K562 (cell line): ENCODE results near the gene PHF10. TPM values are rescaled to one million over a fixed set of nuclear protein-coding genes. Genes with fewer than 3 reads are reported as not detected.

Experiments used
- ARID2 ChIP-seq: fragments of 450-650 bp; IDR thresholded peaks from 2 replicates; pipeline ENCODE4 v1.6.1; 2017; ENCODE audit warnings: antibody characterized with exemption, mild to moderate bottlenecking
- CHD7 ChIP-seq: fragments of 200-600 bp; sonication (generic); IDR thresholded peaks from one replicate; pipeline ENCODE4 v1.6.1; 2012; ENCODE audit warnings: mild to moderate bottlenecking, low read depth, low read length, inconsistent platforms
- GATAD2B ChIP-seq: fragments of 450-650 bp; IDR thresholded peaks from 2 replicates; pipeline ENCODE4 v1.6.1; 2017; ENCODE audit warnings: mild to moderate bottlenecking, borderline replicate concordance
- KAT7 ChIP-seq: sonication (generic); formaldehyde crosslinking; IDR thresholded peaks from 2 replicates; pipeline ENCODE4 v1.8.0; 2022; ENCODE audit warnings: missing genetic modification reagents, mild to moderate bottlenecking, borderline replicate concordance
- LCOR ChIP-seq: sonication (generic); formaldehyde crosslinking; IDR thresholded peaks from 2 replicates; pipeline ENCODE4 v1.8.0; 2022; ENCODE audit warnings: mild to moderate bottlenecking, missing genetic modification reagents
- RB1 ChIP-seq: fragments of 450-650 bp; IDR thresholded peaks from 2 replicates; pipeline ENCODE4 v1.6.1; 2017; ENCODE audit warnings: low read depth, mild to moderate bottlenecking
- SIN3A ChIP-seq, 2 experiments: fragments of 150-350 bp in 1 of 2; IDR thresholded peaks; 2 replicates each; pipeline ENCODE4 v1.6.1; 2011 to 2016; ENCODE audit warnings: borderline replicate concordance in 2 of 2, low read depth in 2 of 2, low read length in 2 of 2, mild to moderate bottlenecking in 2 of 2, moderate library complexity in 2 of 2; ENCODE audit not compliant: control insufficient read depth in 1 of 2
- TAF15 ChIP-seq: fragments of 200-400 bp; formaldehyde crosslinking; IDR thresholded peaks from 2 replicates; pipeline ENCODE4 v1.6.1; 2017; ENCODE audit warnings: mild to moderate bottlenecking, low read depth, low read length, moderate library complexity
- ZNF717 ChIP-seq: fragments of 250-450 bp; sonication (Bioruptor Pico); IDR thresholded peaks from 2 replicates; pipeline ENCODE4 v1.5.0; 2021
- polyA plus RNA-seq, 8 experiments: library from polyadenylated mRNA; depleted of rRNA in 4 of 8; stranded (reverse) in 5 of 8; unstranded in 3 of 8; fragments of >200 nt; fragmentation: Nextera tagmentation in 2 of 8; fragmentation: Illumina TruSeq in 1 of 8; extraction: Ambion mirVana in 2 of 8; extraction: Trizol in 1 of 8; gene quantifications; 2 replicates each; pipeline versions ENCODE4 v1.2.1 to v1.2.3, GENCODE V29; 2011 to 2014; ENCODE audit warnings: inconsistent platforms in 1 of 8, missing spikeins in 1 of 8
- total RNA-seq, 7 experiments: library from RNA; depleted of rRNA in 6 of 7; stranded (reverse); fragments of >200 nt in 6 of 7; fragmentation: Illumina TruSeq in 2 of 7; extraction: Trizol in 2 of 7; gene quantifications; 2 replicates each; pipeline versions ENCODE4 v1.2.1 to v1.2.3, GENCODE V29; 2011 to 2021; ENCODE audit warnings: low replicate concordance in 1 of 7
- TF ChIP-seq, protein P1 (sequence below): fragments of 450-650 bp; formaldehyde crosslinking; conservative IDR thresholded peaks from 2 replicates; pipeline ENCODE4 v1.4.0; 2022; ENCODE audit warnings: mild to moderate bottlenecking, missing genetic modification characterization
- TF ChIP-seq, protein P2 (sequence below): fragments of 250-450 bp; sonication (Bioruptor Pico); IDR thresholded peaks from 2 replicates; pipeline ENCODE4 v1.9.0; 2021; ENCODE audit warnings: mild to moderate bottlenecking, inconsistent platforms

PHF10 gene
- total and polyA plus RNA-seq, 9 of the 15 experiments (the other 6 are each of a cell fraction or from before 2014, with no cell fraction given), result 23.9 to 88.9 (median 46.0) TPM

DNA sequence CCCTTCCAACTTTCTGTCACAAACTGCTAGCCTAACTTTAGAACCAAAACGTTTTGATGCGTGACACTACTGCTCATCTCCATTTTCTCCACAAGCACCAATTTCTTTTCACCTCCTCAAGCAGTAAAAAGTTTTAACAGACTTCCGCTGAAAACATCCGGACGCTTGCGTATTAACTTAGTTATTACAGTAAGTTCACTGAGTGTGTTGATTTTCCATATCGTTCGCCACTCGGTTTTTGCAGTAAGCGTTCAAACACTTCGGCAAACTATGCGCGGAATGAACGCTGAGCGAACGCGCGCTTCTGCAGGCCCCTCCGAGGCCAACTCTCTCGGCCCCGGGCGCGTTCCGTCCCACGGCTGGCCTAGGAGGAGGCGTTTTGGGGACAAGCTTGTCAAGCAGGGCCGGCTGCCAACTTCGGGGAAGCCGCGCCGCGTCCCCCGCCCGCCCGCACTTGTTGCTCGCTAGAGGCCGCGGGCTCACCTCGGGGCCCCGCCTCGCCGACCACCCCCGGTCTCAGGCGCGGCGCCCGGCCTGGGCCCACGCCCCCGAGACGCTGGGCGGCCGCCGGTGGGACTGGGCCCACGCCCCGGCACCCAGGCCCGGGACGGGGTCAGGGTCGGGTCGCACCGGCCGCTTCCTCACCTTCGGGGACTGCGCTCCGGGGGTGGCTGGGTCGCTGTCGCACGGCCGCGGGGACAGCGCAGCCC, 945 bp downstream of the PHF10 start (continued):
- TF ChIP-seq CHD7 (peak; percentile 0), LCOR (CRISPR knock-in tag) (no peak), ZNF717 (CRISPR knock-in tag) (no peak), RB1 (peak; percentile 78), KAT7 (CRISPR knock-in tag) (0 out of 2 replicates have a peak, but pooled peaks have one; percentile 77), SIN3A (IDR thresholded peaks at IDR 0.05; ENCODE audit: borderline replicate concordance in 2 of 2, control insufficient read depth in 1 of 2, low read depth in 2 of 2, low read length in 2 of 2) (peak; percentile 8 to 63; a peak in 2 of 4 replicates), ARID2 (peak; percentile 58; the same call in 1 of the 2 replicates), GATAD2B (peak; percentile 86), TAF15 (no peak)
- TF ChIP-seq, protein P1, sequence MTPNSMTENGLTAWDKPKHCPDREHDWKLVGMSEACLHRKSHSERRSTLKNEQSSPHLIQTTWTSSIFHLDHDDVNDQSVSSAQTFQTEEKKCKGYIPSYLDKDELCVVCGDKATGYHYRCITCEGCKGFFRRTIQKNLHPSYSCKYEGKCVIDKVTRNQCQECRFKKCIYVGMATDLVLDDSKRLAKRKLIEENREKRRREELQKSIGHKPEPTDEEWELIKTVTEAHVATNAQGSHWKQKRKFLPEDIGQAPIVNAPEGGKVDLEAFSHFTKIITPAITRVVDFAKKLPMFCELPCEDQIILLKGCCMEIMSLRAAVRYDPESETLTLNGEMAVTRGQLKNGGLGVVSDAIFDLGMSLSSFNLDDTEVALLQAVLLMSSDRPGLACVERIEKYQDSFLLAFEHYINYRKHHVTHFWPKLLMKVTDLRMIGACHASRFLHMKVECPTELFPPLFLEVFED (CRISPR knock-in tag), result peak; percentile 80; the same call in 1 of the 2 replicates
- TF ChIP-seq, protein P2, sequence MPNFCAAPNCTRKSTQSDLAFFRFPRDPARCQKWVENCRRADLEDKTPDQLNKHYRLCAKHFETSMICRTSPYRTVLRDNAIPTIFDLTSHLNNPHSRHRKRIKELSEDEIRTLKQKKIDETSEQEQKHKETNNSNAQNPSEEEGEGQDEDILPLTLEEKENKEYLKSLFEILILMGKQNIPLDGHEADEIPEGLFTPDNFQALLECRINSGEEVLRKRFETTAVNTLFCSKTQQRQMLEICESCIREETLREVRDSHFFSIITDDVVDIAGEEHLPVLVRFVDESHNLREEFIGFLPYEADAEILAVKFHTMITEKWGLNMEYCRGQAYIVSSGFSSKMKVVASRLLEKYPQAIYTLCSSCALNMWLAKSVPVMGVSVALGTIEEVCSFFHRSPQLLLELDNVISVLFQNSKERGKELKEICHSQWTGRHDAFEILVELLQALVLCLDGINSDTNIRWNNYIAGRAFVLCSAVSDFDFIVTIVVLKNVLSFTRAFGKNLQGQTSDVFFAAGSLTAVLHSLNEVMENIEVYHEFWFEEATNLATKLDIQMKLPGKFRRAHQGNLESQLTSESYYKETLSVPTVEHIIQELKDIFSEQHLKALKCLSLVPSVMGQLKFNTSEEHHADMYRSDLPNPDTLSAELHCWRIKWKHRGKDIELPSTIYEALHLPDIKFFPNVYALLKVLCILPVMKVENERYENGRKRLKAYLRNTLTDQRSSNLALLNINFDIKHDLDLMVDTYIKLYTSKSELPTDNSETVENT (CRISPR knock-in tag), result peak; percentile 57
